Erythroblast (primary cell): ENCODE results near the gene ENPP7.

Experiments
- GATA1 ChIP-seq: IDR thresholded peaks from 2 replicates; pipeline ENCODE4 v1.6.1; 2011; ENCODE audit warnings: low read depth, mild to moderate bottlenecking, control low read depth, low read length, moderate library complexity
- POLR2A ChIP-seq: IDR thresholded peaks from 2 replicates; pipeline ENCODE4 v1.6.1; 2011; ENCODE audit warnings: mild to moderate bottlenecking, low read length

DNA sequence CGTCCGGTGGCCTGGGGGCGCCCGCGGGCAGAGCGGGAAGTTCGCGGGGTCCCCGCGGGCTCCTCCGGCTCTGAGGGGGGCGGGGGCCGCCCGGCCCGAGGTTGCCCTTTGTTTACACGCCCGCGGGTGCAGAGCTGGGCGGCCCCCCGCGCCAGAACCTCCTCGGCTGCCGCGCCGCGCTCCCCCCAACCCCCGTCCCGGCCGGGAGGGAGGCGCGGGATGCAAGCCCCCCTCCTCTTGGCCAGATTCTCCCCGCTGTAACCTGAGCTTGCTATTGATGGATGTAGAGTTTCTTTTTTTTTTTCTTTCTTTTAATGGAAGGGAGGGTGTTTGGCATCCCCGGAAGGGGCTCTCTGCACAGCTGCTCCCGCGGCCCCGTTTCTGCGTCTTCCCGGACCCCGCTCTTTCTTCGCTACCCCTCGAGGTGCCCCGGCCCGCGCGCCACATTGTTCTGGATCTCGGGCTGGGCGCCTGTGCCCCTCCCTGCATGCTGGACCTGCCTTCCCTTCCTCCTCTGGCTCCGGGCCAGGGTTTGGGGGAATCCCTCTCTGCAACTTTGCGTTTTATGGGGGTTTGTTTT lies 47.9 kb downstream of the ENPP7 start:
- TF ChIP-seq POLR2A, result no peak
- TF ChIP-seq GATA1, result no peak
